GM19351 (cell line): Measurements from ENCODE around the gene OR8B8.
"Not testable (repeated sequence)": the region's sequence is repeated elsewhere in the genome, so short reads cannot be mapped to it uniquely, and the experiment has no call there.

Experiments used
- ATAC-seq: cut with Tn5 transposase; IDR thresholded peaks from one replicate; pipeline ENCODE4 v1.9.1; 2021; ENCODE audit warnings: mild to moderate bottlenecking, moderate library complexity; ENCODE audit not compliant: unreplicated experiment

The OR8B8 gene

GRCh38 chr11:124442442-124442841, 3.1 kb downstream of the OR8B8 start:
- ATAC-seq, result no peak

GRCh38 chr11:124441519-124441918, 4.0 kb downstream of the OR8B8 start:
- ATAC-seq, result no peak

DNA sequence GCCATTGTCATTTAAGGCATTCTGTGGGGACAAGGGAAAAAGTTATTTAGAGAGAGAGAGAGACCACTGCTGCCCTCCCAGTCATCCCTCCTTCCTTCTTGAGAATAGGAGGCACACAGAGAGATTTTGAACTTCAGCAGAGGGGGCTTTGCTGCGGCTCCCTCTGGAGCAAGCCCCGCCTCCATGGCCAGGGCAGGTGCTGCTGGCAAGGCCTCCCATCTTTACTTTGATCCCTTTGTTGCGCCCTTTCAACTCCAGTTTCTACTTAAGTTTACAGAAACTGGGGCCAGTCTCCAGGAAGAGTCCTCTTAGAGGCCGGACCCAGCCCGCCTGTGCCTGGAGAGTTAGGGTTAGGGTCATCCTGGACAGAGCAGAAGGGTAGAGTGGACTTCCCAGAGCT, 4.4 kb downstream of the OR8B8 start:
- ATAC-seq, result no peak

DNA sequence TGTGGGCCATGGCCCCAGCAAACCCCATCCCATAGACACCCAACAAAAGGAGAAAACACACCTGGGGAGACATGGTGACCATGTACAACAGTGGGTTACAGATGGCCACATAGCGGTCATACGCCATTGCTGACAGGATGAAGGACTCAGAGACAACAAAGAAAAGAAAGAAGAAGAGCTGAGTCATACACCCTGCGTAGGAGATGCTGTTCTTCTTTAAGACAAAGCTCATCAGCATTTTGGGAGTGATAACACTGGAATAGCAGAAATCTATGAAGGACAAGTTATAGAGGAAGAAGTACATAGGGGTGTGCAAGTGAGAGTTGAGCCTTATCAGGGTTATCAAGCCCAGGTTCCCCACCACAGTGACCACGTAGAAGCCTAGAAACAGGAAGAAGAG, 4.9 kb downstream of the OR8B8 start:
- ATAC-seq, result no peak

DNA sequence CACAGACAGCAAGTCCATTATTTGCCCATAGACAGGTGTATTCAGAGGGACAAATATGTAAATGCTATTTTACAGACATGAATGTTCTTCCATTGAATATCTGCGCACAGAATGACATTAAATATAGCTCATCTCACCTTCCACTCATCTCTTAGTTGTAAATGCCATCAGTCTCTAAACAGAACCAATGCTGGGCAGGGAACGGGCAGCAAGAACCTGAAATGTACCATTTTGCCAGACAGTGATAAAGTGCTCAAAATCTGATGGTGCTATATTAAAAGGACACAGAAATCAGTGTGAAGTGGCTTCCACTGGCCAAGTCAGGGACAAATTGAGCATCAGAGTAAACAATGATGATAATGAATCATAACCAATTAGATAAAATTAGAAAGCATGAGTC, 10.8 kb downstream of the OR8B8 start:
- no peak for ATAC-seq

DNA sequence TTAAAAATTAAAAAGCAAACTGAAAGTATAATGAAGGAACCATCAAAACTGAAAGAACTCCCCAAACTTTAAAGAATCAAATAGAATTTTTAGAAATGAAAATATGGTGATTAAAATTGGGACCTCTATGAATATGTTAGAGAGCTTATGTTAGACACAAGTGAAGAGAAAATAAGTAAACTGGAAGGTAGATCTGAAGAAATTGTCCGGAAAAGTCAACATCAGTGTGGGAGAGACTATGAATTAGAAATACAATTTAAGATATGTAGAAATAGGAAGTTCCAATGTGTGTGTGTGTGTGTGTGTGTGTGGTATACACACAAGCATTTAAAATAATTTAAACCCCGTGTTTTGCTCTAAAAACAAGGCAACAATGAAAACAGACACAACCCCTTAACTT, 15.9 kb downstream of the OR8B8 start:
- no peak for ATAC-seq

GRCh38 chr11:124424384-124424921, 21.0 kb downstream of the OR8B8 start, which contains the start of gene OR8B4:
Gene OR8B4 (minus strand): TSS chr11:124424871. CDS start chr11:124424871, 0 bp downstream.
- no peak for ATAC-seq

DNA sequence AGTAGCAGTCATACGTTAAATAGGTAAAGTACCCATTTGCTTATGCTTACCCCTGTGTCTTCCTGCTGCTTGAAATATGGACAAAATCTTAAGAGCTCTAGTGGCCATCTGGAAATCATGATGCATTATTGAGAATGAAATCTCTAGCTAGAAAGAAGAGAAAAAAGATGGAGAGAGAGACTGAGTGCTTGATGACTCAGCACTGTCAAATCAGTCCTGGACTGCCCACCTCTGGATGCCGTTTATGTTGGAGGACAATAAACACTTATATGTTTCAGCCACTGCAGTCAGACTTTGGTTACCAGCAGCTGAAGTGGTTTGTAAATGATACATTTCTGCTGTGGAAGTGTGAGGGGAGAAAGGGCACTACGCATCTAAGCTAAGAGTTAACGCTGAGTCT, 24.5 kb downstream of the OR8B8 start:
- no peak for ATAC-seq

- ATAC-seq, result no peak
Measured at GRCh38 chr11:124415356-124415923, 30.1 kb downstream of the OR8B8 start.

DNA sequence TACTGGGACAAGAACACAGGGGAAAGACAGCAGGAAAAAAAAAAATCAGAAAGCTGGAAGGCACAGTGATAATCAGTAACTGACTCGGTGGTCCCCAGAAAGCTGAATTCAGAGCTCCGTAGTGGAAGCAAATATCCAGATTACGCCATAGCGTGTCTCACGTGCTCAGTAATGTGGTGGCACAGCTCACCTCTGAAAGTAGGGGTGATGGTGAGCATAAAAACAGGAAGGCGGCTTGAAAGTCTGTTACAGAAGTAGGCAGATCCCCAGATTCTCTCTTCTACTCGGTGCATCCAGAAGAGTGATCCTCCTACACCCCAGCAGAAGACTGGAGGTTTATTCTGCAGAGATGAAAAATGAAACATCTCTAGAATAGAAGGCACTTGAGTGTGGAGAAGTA, 35.6 kb downstream of the OR8B8 start:
- ATAC-seq, result no peak

DNA sequence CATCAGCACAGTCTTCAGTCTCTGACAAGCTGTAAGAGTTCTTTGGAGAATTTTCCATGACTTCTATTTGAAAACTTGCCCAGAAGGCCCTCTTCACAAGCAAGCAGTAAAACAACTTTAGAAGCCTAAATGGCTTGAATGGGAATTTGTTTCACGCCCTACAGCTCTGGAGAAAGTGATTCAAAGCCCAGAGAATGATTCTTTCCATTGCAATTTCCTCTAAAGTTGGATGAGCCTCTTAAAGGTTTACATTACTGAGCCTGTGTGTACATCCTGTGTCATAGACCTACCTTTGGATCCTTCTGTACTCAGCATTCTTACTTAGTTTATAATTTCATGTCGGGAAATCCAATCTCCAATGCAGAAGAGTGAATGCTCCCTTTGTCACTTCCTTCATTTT, 39.9 kb downstream of the OR8B8 start:
- no peak for ATAC-seq

- not testable (repeated sequence) for ATAC-seq
Measured at GRCh38 chr11:124403186-124403585, 42.3 kb downstream of the OR8B8 start.

DNA sequence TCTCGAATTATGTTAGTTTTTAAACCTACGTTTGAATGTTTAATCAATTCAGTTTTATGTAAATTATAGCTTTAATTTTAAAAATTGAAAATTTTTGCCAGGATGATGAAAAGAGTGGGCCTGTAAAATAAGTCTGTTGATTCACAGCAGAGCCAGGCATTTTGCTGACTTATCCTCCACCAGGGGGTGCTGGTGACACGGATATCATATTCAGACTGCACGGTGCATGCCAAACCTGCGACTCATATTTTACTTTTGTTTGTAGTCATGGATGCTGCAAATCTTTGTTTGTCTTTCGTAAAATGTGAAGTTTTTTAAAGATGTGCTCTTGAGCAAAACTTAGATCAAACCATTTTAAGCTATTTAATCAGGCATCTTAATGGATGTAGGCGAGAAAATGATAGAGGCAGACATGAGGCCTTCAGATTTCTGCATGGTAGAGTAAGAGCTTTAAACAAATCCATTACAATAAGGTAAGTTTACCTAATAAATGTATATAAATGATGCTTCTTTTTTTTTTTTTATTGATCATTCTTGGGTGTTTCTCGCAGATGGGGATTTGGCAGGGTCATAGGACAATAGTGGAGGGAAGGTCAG, 43.1 kb downstream of the OR8B8 start:
- peak; percentile 97 for ATAC-seq

- no peak for ATAC-seq
Measured at GRCh38 chr11:124398924-124399323, 46.6 kb downstream of the OR8B8 start, which contains the start of gene OR8B3. Gene OR8B3 (minus strand): TSS chr11:124399024. CDS start chr11:124397351, 1,673 bp downstream.

GRCh38 chr11:124396847-124397246, 48.6 kb downstream of the OR8B8 start:
- ATAC-seq, result not testable (repeated sequence)

- ATAC-seq, result no peak
Measured at GRCh38 chr11:124394408-124394807, 51.1 kb downstream of the OR8B8 start.
